ENCODE measurements around the gene NKAIN2.

Gene NKAIN2

GRCh38 chr6:124795643-124796463, 992.2 kb downstream of the NKAIN2 start:
- Histone ChIP-seq H3K9me3 (ENCODE audit: control insufficient read depth, low read depth, low read length) (no peaks in the 10 kb centered on the region), H3K4me3 (ENCODE audit: low read length) (no peak overlapping the region), H3K27me3 (ENCODE audit: control insufficient read depth, insufficient read depth, low read length) (no peaks in the 10 kb centered on the region), H3K36me3 (ENCODE audit: control insufficient read depth, low read depth, low read length) (no peaks in the 10 kb centered on the region), H3K9ac (ENCODE audit: low read length) (no peak overlapping the region), H3K27ac (ENCODE audit: low read length) (no peak overlapping the region), H3K4me1 (ENCODE audit: control insufficient read depth, low read depth, low read length) (peaks cover 2% of the 10 kb centered on the region)

- Histone ChIP-seq H3K36me3 (ENCODE audit: control insufficient read depth, low read depth, low read length) (no peaks in the 10 kb centered on the region), H3K9me3 (ENCODE audit: control insufficient read depth, low read depth, low read length) (no peaks in the 10 kb centered on the region), H3K4me1 (ENCODE audit: control insufficient read depth, low read depth, low read length) (peaks cover 2% of the 10 kb centered on the region), H3K9ac (ENCODE audit: low read length) (no peak overlapping the region), H3K27ac (ENCODE audit: low read length) (no peak overlapping the region), H3K27me3 (ENCODE audit: control insufficient read depth, insufficient read depth, low read length) (no peaks in the 10 kb centered on the region), H3K4me3 (ENCODE audit: low read length) (no peak overlapping the region)
Measured at GRCh38 chr6:124796464-124796970, 992.9 kb downstream of the NKAIN2 start.

- Histone ChIP-seq H3K27me3 (ENCODE audit: control insufficient read depth, insufficient read depth, low read length) (no peaks in the 10 kb centered on the region), H3K36me3 (ENCODE audit: control insufficient read depth, low read depth, low read length) (no peaks in the 10 kb centered on the region), H3K9me3 (ENCODE audit: control insufficient read depth, low read depth, low read length) (no peaks in the 10 kb centered on the region), H3K9ac (ENCODE audit: low read length) (no peak overlapping the region), H3K4me3 (ENCODE audit: low read length) (no peak overlapping the region), H3K27ac (ENCODE audit: low read length) (no peak overlapping the region), H3K4me1 (ENCODE audit: control insufficient read depth, low read depth, low read length) (peaks cover 2% of the 10 kb centered on the region)
Measured at GRCh38 chr6:124797224-124797623, 993.6 kb downstream of the NKAIN2 start.

- no peak overlapping the region for H3K4me3 ChIP-seq (ENCODE audit: low read length)
- H3K27ac ChIP-seq (ENCODE audit: low read length), result no peak overlapping the region
- no peaks in the 10 kb centered on the region for H3K36me3 ChIP-seq (ENCODE audit: control insufficient read depth, low read depth, low read length)
- H3K9me3 ChIP-seq (ENCODE audit: control insufficient read depth, low read depth, low read length), result no peaks in the 10 kb centered on the region
- peaks cover 2% of the 10 kb centered on the region for H3K4me1 ChIP-seq (ENCODE audit: control insufficient read depth, low read depth, low read length)
- H3K9ac ChIP-seq (ENCODE audit: low read length), result no peak overlapping the region
- H3K27me3 ChIP-seq (ENCODE audit: control insufficient read depth, insufficient read depth, low read length), result no peaks in the 10 kb centered on the region
Measured at GRCh38 chr6:124798942-124799496, 995.4 kb downstream of the NKAIN2 start.

- no peak overlapping the region for H3K4me3 ChIP-seq (ENCODE audit: low read length)
- H3K27me3 ChIP-seq (ENCODE audit: control insufficient read depth, insufficient read depth, low read length), result no peaks in the 10 kb centered on the region
- H3K36me3 ChIP-seq (ENCODE audit: control insufficient read depth, low read depth, low read length), result no peaks in the 10 kb centered on the region
- peaks cover 2% of the 10 kb centered on the region for H3K4me1 ChIP-seq (ENCODE audit: control insufficient read depth, low read depth, low read length)
- H3K9me3 ChIP-seq (ENCODE audit: control insufficient read depth, low read depth, low read length), result no peaks in the 10 kb centered on the region
- no peak overlapping the region for H3K9ac ChIP-seq (ENCODE audit: low read length)
- H3K27ac ChIP-seq (ENCODE audit: low read length), result no peak overlapping the region
Measured at GRCh38 chr6:124799638-124800037, 996.0 kb downstream of the NKAIN2 start.

GRCh38 chr6:124800222-124800621, 996.6 kb downstream of the NKAIN2 start:
- no peaks in the 10 kb centered on the region for H3K9me3 ChIP-seq (ENCODE audit: control insufficient read depth, low read depth, low read length)
- no peak overlapping the region for H3K27ac ChIP-seq (ENCODE audit: low read length)
- H3K4me3 ChIP-seq (ENCODE audit: low read length), result no peak overlapping the region
- H3K9ac ChIP-seq (ENCODE audit: low read length), result no peak overlapping the region
- H3K4me1 ChIP-seq (ENCODE audit: control insufficient read depth, low read depth, low read length), result peaks cover 2% of the 10 kb centered on the region
- no peaks in the 10 kb centered on the region for H3K27me3 ChIP-seq (ENCODE audit: control insufficient read depth, insufficient read depth, low read length)
- no peaks in the 10 kb centered on the region for H3K36me3 ChIP-seq (ENCODE audit: control insufficient read depth, low read depth, low read length)

GRCh38 chr6:124812067-124812466, 1008.4 kb downstream of the NKAIN2 start:
- Histone ChIP-seq H3K9ac (ENCODE audit: low read length) (no peak overlapping the region), H3K27me3 (ENCODE audit: control insufficient read depth, insufficient read depth, low read length) (no peaks in the 10 kb centered on the region), H3K36me3 (ENCODE audit: control insufficient read depth, low read depth, low read length) (no peaks in the 10 kb centered on the region), H3K27ac (ENCODE audit: low read length) (no peak overlapping the region), H3K4me1 (ENCODE audit: control insufficient read depth, low read depth, low read length) (no peaks in the 10 kb centered on the region), H3K4me3 (ENCODE audit: low read length) (no peak overlapping the region), H3K9me3 (ENCODE audit: control insufficient read depth, low read depth, low read length) (no peaks in the 10 kb centered on the region)

GRCh38 chr6:124819346-124819745, 1015.7 kb downstream of the NKAIN2 start:
- H3K4me1 ChIP-seq (ENCODE audit: control insufficient read depth, low read depth, low read length), result no peaks in the 10 kb centered on the region
- no peaks in the 10 kb centered on the region for H3K9me3 ChIP-seq (ENCODE audit: control insufficient read depth, low read depth, low read length)
- H3K36me3 ChIP-seq (ENCODE audit: control insufficient read depth, low read depth, low read length), result no peaks in the 10 kb centered on the region
- no peak overlapping the region for H3K4me3 ChIP-seq (ENCODE audit: low read length)
- no peak overlapping the region for H3K27ac ChIP-seq (ENCODE audit: low read length)
- no peaks in the 10 kb centered on the region for H3K27me3 ChIP-seq (ENCODE audit: control insufficient read depth, insufficient read depth, low read length)
- H3K9ac ChIP-seq (ENCODE audit: low read length), result no peak overlapping the region

GRCh38 chr6:124822204-124822613, 1018.5 kb downstream of the NKAIN2 start:
- no peak overlapping the region for H3K27ac ChIP-seq (ENCODE audit: low read length)
- no peaks in the 10 kb centered on the region for H3K4me1 ChIP-seq (ENCODE audit: control insufficient read depth, low read depth, low read length)
- no peak overlapping the region for H3K9ac ChIP-seq (ENCODE audit: low read length)
- H3K27me3 ChIP-seq (ENCODE audit: control insufficient read depth, insufficient read depth, low read length), result no peaks in the 10 kb centered on the region
- H3K4me3 ChIP-seq (ENCODE audit: low read length), result no peak overlapping the region
- no peaks in the 10 kb centered on the region for H3K9me3 ChIP-seq (ENCODE audit: control insufficient read depth, low read depth, low read length)
- H3K36me3 ChIP-seq (ENCODE audit: control insufficient read depth, low read depth, low read length), result no peaks in the 10 kb centered on the region

- H3K9ac ChIP-seq (ENCODE audit: low read length), result no peak overlapping the region
- no peak overlapping the region for H3K4me3 ChIP-seq (ENCODE audit: low read length)
- no peaks in the 10 kb centered on the region for H3K27me3 ChIP-seq (ENCODE audit: control insufficient read depth, insufficient read depth, low read length)
- H3K4me1 ChIP-seq (ENCODE audit: control insufficient read depth, low read depth, low read length), result no peaks in the 10 kb centered on the region
- no peaks in the 10 kb centered on the region for H3K9me3 ChIP-seq (ENCODE audit: control insufficient read depth, low read depth, low read length)
- H3K27ac ChIP-seq (ENCODE audit: low read length), result no peak overlapping the region
- no peaks in the 10 kb centered on the region for H3K36me3 ChIP-seq (ENCODE audit: control insufficient read depth, low read depth, low read length)
Measured at GRCh38 chr6:124822721-124823120, 1019.1 kb downstream of the NKAIN2 start.

GRCh38 chr6:124823240-124824111, 1019.8 kb downstream of the NKAIN2 start:
- Histone ChIP-seq H3K27me3 (ENCODE audit: control insufficient read depth, insufficient read depth, low read length) (no peaks in the 10 kb centered on the region), H3K36me3 (ENCODE audit: control insufficient read depth, low read depth, low read length) (no peaks in the 10 kb centered on the region), H3K27ac (ENCODE audit: low read length) (no peak overlapping the region), H3K4me3 (ENCODE audit: low read length) (no peak overlapping the region), H3K9ac (ENCODE audit: low read length) (no peak overlapping the region), H3K4me1 (ENCODE audit: control insufficient read depth, low read depth, low read length) (no peaks in the 10 kb centered on the region), H3K9me3 (ENCODE audit: control insufficient read depth, low read depth, low read length) (no peaks in the 10 kb centered on the region)
